Ishikawa (cell line): ENCODE data around the gene WNT5B.

Source experiments
- CEBPB ChIP-seq: IDR thresholded peaks from 2 replicates; pipeline ENCODE4 v1.6.1; 2012
- CREB1 ChIP-seq: IDR thresholded peaks from 2 replicates; pipeline ENCODE4 v1.6.1; 2012; ENCODE audit warnings: low read depth
- EGR1 ChIP-seq: IDR thresholded peaks from 2 replicates; pipeline ENCODE4 v1.6.1; 2012
- EP300 ChIP-seq: IDR thresholded peaks from 2 replicates; pipeline ENCODE4 v1.6.1; 2012; ENCODE audit warnings: borderline replicate concordance
- FOXM1 ChIP-seq: IDR thresholded peaks from 2 replicates; pipeline ENCODE4 v1.6.1; 2012; ENCODE audit warnings: low read depth, borderline replicate concordance
- MAX ChIP-seq: IDR thresholded peaks from 2 replicates; pipeline ENCODE4 v1.6.1; 2012
- NFIC ChIP-seq: IDR thresholded peaks from 2 replicates; pipeline ENCODE4 v1.6.1; 2012
- RAD21 ChIP-seq: IDR thresholded peaks from 2 replicates; pipeline ENCODE4 v1.6.1; 2012; ENCODE audit warnings: low read depth
- REST ChIP-seq: IDR thresholded peaks from 2 replicates; pipeline ENCODE4 v1.6.1; 2012; ENCODE audit warnings: low read depth, mild to moderate bottlenecking
- TAF1 ChIP-seq: IDR thresholded peaks from 2 replicates; pipeline ENCODE4 v1.6.1; 2012; ENCODE audit warnings: low read depth, mild to moderate bottlenecking
- TCF12 ChIP-seq: IDR thresholded peaks from 2 replicates; pipeline ENCODE4 v1.6.1; 2012; ENCODE audit warnings: low read depth
- TEAD4 ChIP-seq: IDR thresholded peaks from 2 replicates; pipeline ENCODE4 v1.6.1; 2012
- USF1 ChIP-seq: IDR thresholded peaks from 2 replicates; pipeline ENCODE4 v1.6.1; 2012
- YY1 ChIP-seq: IDR thresholded peaks from 2 replicates; pipeline ENCODE4 v1.6.1; 2012; ENCODE audit warnings: low read depth

GRCh38 chr12:1676043-1676442, 47.0 kb downstream of the WNT5B start:
- TF ChIP-seq RAD21 (no peak), TCF12 (no peak), MAX (no peak), REST (no peak), TAF1 (no peak), USF1 (no peak), EGR1 (no peak), CREB1 (no peak), CEBPB (no peak), YY1 (no peak), EP300 (no peak), FOXM1 (no peak), TEAD4 (no peak), NFIC (no peak)
